GM19468 (cell line): ENCODE data around the gene SPACA9.

Experiments
- ATAC-seq: cut with Tn5 transposase; IDR thresholded peaks from one replicate; pipeline ENCODE4 v1.9.1; 2021; ENCODE audit warnings: mild to moderate bottlenecking, moderate library complexity, moderate number of reproducible peaks; ENCODE audit not compliant: unreplicated experiment; ENCODE audit errors: extremely low read depth

SPACA9 gene

DNA sequence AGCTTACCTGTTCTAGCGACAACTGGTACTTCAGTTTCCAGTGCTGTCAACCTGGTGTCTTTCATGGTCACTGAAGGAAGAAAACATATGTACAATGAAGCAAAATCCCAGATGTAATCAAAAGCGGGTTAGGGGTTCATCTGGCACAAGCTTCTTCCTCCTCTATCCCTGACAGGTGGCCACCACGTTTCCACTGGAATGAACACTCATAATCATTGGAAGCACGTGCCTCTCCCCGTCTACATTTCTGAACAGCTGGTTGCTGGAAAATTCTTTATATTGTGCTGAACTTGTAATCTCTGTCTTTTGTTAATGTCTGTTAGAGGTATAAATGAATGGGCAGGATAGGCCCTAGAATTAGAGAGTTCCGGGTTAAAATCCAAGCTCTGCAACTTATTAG is 56.3 kb downstream of the SPACA9 start:
- ATAC-seq: no peak

DNA sequence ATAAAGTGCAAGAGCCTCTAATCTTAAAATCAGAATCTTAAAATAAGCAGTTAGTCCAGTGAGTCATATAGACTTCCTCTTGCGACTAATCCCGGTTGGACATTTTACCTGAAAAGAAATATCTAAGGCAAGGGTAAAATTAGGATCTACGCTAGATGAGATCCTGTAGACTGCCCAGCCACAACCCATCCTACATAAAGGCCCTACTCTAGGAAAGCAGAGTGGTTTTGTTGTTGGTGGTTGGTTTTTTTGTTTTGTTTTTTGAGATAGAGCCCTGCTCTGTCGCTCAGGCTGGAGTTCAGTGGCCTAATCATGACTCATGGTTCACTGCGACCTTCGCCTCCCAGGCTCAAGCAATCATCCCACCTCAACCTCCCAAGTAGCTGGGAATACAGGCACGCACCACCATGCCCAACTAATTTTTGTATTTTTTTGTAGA is 58.8 kb downstream of the SPACA9 start:
- no peak for ATAC-seq

DNA sequence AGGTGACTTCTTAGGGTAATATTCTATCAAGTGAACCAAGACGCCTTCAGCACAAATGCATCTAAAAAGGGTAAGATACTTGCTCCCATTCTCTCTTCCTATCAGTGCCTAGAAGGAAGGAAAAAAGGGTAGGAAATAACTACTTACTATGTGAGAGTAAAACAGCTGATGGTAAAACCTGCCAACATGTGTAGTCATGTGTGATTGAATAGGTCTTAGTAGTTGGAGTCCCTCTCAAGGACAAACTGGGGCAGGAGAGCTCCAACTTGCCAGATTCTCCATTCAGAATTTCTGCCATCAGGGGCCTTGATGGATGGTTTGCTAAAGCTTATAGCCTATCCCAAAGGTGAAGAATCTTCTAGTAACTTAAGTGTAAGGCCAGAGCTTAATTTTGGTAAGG is 60.5 kb downstream of the SPACA9 start:
- no peak for ATAC-seq
